Endometrial microvascular endothelial cells (primary cell): Measurements from ENCODE around the gene KDF1. TPM values are rescaled to one million over a fixed set of nuclear protein-coding genes. Genes with fewer than 3 reads are reported as not detected.

ENCODE experiments used
- in situ Hi-C: cut with HindIII; loops from 2 replicates; pipeline ENCODE4 v1.10.0; 2017; ENCODE audit warnings: low sequenced_read_pairs, low pct_unique_long_range_greater_than_20kb; ENCODE audit errors: inconsistent ontology term
- total RNA-seq: library from RNA; depleted of rRNA; stranded (reverse); fragments of >200 nt; gene quantifications from one replicate; pipeline ENCODE4 v1.2.3, GENCODE V29; 2015; ENCODE audit errors: inconsistent ontology term

The KDF1 gene
- not detected for total RNA-seq

- in situ Hi-C loops, result no loop called here
Observed at GRCh38 chr1:26959722-26960624, at the start of gene KDF1. Gene KDF1 (minus strand): TSS chr1:26960468. CDS start chr1:26952380, 8,088 bp downstream.

DNA sequence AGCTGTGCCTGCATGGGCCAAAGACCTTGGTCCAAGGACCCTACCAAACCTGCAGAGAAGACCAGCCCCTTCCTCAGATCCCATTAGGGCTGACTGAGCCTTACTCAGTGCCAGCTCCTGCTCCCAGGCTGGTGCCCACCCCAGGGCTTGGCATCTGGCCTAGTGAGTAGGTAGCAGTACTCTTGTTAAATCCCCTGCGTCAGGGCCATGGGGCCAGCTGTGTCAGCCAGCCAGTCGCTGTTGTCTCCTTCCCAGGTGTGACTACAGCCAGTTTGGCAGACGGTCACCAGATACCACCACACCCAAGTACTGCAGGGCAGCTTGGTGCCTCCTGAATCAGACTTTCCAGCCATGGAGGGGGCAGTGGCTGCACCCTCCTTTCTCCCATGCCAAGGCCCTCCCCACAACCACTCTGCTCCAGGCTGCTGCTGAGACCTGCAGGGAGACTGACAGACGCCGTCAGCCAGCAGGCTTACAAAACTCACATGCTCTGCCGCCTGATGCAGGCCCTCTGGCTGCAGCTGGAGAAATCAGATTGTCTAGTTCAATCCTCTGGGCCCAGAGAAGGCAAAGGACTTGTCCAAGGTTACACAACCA, 49.4 kb upstream of the KDF1 start:
- in situ Hi-C loops, result no loop called here

GRCh38 chr1:27007909-27008582, 47.8 kb upstream of the KDF1 start:
- in situ Hi-C loops, result no loop called here

DNA sequence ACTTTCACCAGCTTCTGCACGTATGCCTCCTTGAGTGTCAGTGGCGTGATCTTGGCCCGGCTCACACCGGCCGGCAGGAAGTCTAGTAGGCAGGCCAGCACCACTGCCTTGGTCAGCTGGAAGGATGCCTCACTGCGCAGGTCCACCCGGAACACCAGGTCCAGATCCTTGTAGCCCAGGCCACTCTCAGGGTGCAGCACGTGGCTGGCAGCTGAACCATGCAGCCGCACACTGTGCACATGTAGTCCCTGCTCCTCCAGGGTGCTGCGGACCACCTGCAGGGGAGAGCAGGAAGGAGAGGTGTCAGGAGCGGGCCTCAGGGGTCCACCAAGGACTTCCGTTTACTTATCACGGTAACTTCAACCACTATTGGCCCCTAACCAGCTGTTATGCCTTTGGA, 46.4 kb upstream of the KDF1 start:
- in situ Hi-C loops, result no loop called here

GRCh38 chr1:27005648-27006496, 45.6 kb upstream of the KDF1 start:
- in situ Hi-C loops, result no loop called here

DNA sequence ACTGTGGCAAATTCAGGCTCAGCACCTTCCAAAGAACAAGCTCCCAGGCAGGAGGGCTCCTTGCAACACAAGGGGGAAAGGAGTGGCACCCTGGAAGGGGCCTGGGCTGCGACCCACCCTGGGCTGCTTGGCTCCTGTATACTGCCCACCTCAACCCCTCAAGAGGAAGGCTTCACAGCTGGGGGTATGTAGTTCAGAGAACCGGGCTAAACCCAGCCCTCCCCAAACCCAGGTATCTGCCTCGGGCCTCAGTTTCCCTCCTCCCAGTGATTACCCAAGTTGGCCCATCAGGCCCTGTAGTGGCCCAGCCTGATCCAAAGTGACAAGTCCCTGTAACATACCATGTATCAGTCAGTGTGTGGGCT, 44.9 kb upstream of the KDF1 start:
- in situ Hi-C loops, result no loop called here

- in situ Hi-C loops, result no loop called here
Observed at GRCh38 chr1:27004471-27005165, 44.4 kb upstream of the KDF1 start.

- in situ Hi-C loops, result no loop called here
Observed at GRCh38 chr1:27003745-27004470, 43.6 kb upstream of the KDF1 start.

DNA sequence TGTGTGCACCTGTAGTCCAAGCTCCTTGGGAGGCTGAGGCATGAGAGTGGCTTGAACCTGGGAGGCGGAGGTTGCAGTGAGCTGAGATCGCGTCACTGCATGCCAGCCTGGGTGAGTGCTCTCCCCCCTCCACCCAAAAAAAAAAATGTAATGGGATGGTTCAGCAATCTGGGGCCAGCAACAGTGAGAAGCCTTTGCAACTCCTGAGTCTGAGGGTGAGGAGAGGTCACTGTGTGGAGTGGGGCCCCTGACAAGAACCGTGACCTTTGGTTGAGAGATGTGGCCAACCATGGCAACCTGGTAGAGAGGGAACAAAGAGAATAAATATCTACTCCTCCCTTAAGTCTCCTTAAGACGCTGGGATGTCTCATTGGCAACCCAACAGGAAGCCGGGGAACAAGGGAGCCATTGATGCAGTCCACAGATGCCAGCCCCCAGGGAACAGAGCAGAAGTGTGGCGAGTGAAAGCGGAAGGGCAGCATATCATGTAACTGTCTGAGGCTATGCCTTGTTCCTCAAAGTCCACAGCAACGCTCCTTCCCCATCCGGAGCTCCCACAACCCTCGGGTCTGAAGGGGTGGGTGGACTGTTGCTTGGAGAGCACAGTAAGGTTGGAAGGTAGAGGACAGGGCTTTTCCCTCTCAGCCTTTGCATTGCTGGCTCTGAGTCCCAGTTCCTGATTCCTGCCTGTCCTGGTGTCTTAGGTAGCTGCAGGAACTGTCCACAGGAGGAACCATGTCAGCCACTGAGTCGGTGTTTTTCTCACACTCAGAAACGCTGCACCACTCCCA, 41.5 kb upstream of the KDF1 start:
- in situ Hi-C loops, result no loop called here

DNA sequence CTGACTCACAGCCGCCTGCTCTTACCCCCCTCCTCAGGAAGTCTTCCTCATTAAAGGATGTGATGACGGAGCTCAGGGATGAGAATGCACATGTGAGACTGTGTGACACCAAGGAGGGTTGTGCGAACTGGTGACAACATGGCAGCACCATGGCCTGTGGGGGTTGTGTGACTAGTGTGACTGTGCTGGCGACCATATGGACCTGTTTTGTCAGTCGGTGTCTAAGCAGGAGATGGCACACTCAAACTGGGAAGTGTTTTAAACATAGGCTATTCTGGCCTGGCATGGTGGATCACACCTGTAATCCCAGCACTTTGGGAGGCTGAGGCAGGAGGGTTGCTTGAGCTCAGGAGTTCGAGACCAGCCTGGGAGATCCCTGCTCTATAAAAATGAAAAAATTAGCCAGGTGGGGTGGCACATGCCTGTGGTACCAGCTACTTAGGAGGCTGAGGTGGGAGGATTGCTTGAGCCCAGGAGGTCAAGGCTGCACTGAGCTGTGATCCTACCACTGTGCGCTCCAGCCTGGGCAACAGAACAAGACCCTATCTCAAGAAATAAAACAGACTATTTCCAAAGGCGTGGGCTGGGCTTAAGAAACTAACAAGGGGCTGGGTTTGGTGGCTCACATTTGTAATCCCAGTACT, 40.7 kb upstream of the KDF1 start:
- in situ Hi-C loops, result no loop called here

GRCh38 chr1:27000090-27000816, 40.0 kb upstream of the KDF1 start:
- in situ Hi-C loops, result no loop called here

DNA sequence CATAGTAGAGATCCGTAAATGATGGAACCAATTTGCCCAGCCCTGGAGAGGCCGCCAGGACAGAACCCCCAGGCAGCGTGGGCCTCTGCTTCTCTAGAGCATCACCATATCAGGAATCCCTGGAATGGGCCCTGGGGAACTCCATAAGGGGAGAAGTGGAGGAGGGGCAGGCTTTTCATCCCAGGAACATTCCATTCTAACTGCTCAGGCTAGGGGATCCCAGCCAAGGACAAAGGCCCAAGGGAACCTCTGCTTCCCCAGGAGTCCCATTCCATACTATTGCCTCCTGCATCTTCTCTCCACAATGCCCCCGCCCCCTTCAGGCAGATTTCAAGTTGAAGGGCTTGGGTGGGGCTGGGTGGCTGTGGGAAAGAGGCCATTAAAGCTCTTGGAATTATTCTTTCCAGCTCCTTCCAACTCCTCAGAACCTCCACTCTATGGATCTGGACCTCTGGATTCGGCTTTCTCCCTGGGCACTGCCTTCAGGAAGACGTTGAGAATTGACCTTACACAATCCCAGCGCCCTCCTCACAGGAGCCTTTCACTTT, 39.2 kb upstream of the KDF1 start:
- in situ Hi-C loops, result no loop called here

DNA sequence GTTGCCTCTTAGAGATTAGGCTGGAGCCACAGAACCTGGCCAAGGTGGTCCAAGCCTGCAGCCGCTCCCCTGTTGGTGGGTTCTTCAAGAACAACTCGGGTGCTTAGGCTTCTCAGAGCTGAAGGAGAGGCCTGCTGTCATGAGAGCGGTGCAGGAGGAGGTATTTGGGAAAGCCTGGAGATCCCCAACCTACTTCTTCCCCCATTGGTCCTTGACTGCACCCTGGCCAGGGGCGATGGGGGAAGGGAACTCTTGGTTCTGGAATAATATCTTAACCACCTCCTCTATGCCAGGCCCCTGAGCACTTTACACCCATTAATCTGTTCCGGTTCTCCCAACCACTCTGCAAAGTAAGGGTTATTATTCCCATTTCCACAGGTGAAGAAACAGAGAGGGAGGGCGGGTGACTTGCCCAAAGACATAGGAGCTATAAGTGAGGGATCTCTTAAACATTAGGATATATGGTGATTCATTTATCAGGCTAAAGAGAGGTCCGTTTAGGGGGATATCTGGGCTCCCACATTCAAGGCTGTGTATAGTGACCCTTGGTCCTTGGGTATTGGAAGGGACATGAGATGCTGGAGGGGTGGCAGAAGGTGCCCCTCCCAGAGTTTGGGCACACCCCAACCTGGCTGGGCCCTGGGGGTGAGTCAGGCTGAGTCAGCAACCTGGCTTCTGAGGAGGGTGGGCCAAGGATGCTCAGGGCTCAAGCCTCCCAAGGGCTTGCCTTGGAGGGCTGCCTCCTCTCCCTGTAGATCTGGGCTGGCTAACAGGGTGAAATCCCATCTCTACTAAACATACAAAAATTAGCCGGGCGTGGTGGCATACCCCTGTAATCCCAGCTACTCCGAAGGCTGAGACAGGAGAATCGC, 38.4 kb upstream of the KDF1 start:
- in situ Hi-C loops, result no loop called here

DNA sequence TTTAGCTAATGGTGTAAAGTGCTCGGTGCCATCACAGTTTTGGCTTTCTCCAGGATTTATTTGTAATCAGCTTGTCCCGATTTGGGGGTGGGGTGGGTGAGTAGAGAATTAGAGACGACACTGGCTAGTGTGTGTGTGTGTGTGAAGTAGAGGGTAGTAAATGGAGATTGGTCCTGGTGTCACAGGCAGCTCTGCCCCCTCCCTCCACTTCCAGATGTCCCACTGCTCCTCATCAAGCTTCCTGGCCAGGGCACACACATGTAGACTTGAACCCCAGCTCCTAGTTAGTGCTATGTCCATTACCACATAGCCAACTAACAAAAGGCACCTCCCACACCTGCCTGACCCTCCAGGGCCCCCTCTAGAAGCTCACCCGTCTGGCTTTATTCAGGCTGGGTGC, 36.4 kb upstream of the KDF1 start:
- in situ Hi-C loops, result no loop called here

DNA sequence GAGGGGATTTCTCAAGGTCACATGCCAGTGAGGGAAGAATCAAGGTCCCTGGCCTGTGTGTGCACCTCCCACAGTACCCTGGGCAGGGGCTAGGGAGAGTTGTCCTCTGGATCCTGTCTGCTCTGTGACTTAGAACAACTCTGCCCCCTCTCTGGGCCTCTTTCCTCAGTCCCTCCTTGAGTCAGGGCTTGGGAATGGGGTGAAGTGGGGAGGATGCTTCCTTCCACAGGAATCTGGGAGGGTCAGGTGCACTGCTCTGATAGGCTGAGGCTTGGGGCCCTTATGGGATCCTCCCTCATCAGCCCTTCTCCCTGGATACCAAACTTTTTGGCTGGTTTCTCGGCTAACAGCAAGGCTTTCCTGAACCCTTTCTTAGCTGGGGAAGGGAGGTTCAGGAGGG, 35.8 kb upstream of the KDF1 start:
- in situ Hi-C loops, result no loop called here
